Endothelial cell of umbilical vein (primary cell): ENCODE data around the gene NR4A3.

Experiments used
- EZH2 ChIP-seq: IDR thresholded peaks from 2 replicates; pipeline ENCODE4 v1.6.1; 2012; ENCODE audit warnings: borderline replicate concordance, low read depth, mild to moderate bottlenecking, moderate library complexity, low read length, inconsistent platforms; ENCODE audit not compliant: severe bottlenecking
- MYC ChIP-seq: IDR thresholded peaks from one replicate; pipeline ENCODE4 v1.6.1; 2011; ENCODE audit warnings: mild to moderate bottlenecking, low read depth, low read length
- POLR2A ChIP-seq: IDR thresholded peaks from 2 replicates; pipeline ENCODE4 v1.6.1; 2012; ENCODE audit warnings: low read depth, mild to moderate bottlenecking, control low read depth, low read length
- POLR2AphosphoS5 ChIP-seq: IDR thresholded peaks from 2 replicates; pipeline ENCODE4 v1.6.1; 2012; ENCODE audit warnings: low read depth, mild to moderate bottlenecking, control low read depth, low read length, moderate library complexity; ENCODE audit not compliant: insufficient read depth
- TF ChIP-seq, protein P1 (sequence below): IDR thresholded peaks from 2 replicates; pipeline ENCODE4 v1.6.1; 2011; ENCODE audit not compliant: insufficient read depth, insufficient read length
- TF ChIP-seq, protein P2 (sequence below), 2 donors: IDR thresholded peaks; 1 replicate in 1 of 2; 2 replicates in 1 of 2; pipeline ENCODE4 v1.5.1; 2011; ENCODE audit warnings: low read length in 2 of 2, mild to moderate bottlenecking in 2 of 2, moderate library complexity in 2 of 2, control low read depth in 1 of 2, inconsistent platforms in 1 of 2, low read depth in 1 of 2; ENCODE audit not compliant: insufficient read depth in 1 of 2; ENCODE audit errors: extremely low read depth in 1 of 2

DNA sequence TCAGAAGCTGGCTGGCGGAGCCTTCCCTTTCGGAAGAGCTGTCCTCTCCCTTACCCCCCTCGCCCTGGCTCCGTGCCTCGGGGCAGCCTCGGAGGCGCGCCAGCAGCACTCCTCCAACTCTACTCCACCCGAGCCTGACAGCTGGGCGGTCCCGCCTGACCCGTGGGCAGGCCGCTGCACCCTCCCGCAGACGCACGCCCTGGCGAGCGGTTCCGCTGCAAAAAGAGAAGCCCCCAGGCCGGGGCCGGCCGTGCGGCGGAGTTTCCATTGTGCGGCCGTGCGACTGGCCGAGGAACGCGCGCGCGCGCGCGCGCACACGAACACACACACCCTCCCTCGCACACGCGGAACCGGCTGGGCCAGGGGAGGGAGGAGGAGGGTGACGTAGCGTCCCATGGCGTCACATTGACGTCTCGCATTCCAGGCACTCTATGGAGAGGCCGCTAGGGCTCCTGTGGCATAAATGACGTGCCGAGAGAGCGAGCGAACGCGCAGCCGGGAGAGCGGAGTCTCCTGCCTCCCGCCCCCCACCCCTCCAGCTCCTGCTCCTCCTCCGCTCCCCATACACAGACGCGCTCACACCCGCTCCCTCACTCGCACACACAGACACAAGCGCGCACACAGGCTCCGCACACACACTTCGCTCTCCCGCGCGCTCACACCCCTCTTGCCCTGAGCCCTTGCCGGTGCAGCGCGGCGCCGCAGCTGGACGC, at the start of gene NR4A3:
- TF ChIP-seq, protein P1, sequence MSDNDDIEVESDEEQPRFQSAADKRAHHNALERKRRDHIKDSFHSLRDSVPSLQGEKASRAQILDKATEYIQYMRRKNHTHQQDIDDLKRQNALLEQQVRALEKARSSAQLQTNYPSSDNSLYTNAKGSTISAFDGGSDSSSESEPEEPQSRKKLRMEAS, result no peak
- TF ChIP-seq POLR2A (no peak), MYC (no peak), EZH2 (no peak), POLR2AphosphoS5 (peak; percentile 36)
- TF ChIP-seq, protein P2, sequence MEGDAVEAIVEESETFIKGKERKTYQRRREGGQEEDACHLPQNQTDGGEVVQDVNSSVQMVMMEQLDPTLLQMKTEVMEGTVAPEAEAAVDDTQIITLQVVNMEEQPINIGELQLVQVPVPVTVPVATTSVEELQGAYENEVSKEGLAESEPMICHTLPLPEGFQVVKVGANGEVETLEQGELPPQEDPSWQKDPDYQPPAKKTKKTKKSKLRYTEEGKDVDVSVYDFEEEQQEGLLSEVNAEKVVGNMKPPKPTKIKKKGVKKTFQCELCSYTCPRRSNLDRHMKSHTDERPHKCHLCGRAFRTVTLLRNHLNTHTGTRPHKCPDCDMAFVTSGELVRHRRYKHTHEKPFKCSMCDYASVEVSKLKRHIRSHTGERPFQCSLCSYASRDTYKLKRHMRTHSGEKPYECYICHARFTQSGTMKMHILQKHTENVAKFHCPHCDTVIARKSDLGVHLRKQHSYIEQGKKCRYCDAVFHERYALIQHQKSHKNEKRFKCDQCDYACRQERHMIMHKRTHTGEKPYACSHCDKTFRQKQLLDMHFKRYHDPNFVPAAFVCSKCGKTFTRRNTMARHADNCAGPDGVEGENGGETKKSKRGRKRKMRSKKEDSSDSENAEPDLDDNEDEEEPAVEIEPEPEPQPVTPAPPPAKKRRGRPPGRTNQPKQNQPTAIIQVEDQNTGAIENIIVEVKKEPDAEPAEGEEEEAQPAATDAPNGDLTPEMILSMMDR (IDR thresholded peaks at IDR 0.05; ENCODE audit: extremely low read depth in 1 of 2, insufficient read depth in 1 of 2, low read depth in 1 of 2, low read length in 2 of 2), result peak in 1 of 2 donors; percentile 34
